Measurements from ENCODE around the gene SLC7A8. TPM values are rescaled to one million over a fixed set of nuclear protein-coding genes. Genes with fewer than 3 reads are reported as not detected.
"Not testable (repeated sequence)": the region's sequence is repeated elsewhere in the genome, so short reads cannot be mapped to it uniquely, and the experiment has no call there.

The SLC7A8 gene
- 1.4 and 3.3 TPM in 2 replicates for total RNA-seq

DNA sequence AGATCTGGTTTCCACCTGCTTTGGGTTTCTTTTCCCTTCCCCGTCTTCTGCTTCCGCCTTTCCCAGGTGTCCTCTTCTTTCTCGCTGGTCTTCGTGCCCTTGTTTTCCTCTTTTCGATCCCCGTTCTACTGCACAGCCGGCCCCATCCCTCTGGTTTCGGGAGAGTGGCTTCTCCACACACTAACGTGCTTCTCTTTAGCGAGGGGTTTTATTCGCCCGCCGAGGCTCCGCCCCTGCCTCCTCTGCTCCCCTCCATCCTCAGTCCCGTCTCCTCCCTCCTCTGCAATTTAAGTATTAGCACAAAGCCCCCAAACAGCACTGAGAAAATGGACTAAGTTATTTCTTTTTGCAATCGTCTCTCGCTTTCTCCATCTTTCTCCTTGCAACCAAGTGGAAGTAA lies at the start of gene SLC7A8:
TSS of gene SLC7A8 (minus strand) at position 182 of the 400 bp plus-strand sequence. CDS start 746 bp downstream, outside the sequence.
- TF ChIP-seq, protein P1, sequence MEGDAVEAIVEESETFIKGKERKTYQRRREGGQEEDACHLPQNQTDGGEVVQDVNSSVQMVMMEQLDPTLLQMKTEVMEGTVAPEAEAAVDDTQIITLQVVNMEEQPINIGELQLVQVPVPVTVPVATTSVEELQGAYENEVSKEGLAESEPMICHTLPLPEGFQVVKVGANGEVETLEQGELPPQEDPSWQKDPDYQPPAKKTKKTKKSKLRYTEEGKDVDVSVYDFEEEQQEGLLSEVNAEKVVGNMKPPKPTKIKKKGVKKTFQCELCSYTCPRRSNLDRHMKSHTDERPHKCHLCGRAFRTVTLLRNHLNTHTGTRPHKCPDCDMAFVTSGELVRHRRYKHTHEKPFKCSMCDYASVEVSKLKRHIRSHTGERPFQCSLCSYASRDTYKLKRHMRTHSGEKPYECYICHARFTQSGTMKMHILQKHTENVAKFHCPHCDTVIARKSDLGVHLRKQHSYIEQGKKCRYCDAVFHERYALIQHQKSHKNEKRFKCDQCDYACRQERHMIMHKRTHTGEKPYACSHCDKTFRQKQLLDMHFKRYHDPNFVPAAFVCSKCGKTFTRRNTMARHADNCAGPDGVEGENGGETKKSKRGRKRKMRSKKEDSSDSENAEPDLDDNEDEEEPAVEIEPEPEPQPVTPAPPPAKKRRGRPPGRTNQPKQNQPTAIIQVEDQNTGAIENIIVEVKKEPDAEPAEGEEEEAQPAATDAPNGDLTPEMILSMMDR (conservative IDR thresholded peaks at IDR 0.05; ENCODE audit: low read depth, low read length), result no peak
- no peak for DNase-seq (ENCODE audit: low read depth)
- H3K4me3 ChIP-seq (ENCODE audit: low read depth, low read length), result peak within 1 kb of the TSS; percentile 67

DNA sequence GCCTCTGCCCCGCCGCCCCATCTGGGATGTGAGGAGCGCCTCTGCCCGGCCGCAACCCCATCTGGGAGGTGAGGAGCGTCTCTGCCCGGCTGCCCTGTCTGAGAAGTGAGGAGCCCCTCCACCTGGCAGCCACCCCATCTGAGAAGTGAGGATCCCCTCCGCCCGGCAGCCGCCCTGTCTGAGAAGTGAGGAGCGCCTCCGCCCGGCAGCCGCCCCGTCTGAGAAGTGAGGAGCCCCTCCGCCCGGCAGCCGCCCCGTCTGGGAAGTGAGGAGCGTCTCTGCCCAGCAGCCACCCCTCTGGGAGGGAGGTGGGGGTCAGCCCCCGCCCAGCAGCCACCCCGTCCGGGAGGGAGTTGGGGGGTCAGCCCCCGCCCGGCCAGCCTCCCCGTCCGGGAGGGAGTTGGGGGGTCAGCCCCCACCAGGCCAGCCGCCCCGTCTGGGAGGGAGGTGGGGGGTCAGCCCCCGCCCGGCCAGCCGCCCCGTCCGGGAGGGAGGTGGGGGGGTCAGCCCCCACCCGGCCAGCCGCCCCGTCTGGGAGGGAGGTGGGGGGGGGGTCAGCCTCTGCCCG lies 48.9 kb upstream of the SLC7A8 start:
- H3K4me3 ChIP-seq (ENCODE audit: low read depth, low read length); DNase-seq (ENCODE audit: low read depth): not testable (repeated sequence)

- DNase-seq (ENCODE audit: low read depth), result no peak
- TF ChIP-seq, protein P1 (conservative IDR thresholded peaks at IDR 0.05; ENCODE audit: low read depth, low read length), result no peak
- no peak overlapping the region for H3K4me3 ChIP-seq (ENCODE audit: low read depth, low read length)
Measured at GRCh38 chr14:23228812-23229211, 45.4 kb upstream of the SLC7A8 start.

DNA sequence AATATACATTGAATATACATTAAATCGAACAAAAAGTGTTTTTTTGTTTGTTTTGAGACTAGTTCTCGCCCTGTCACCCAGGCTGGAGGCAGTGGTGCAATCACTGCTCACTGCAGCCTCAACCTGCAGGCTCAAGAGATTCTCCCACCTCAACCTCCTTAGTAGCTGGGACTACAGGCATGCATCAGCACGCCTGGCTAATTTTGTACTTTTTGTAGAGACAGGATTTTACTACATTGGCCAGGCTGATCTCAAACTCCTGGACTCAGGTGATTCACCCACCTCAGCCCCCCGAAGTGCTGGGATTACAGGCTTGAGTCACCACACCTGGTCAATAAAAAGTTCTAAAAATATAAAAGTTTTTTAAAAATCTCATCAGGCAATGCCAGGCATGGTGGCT lies 44.1 kb upstream of the SLC7A8 start:
- no peak for DNase-seq (ENCODE audit: low read depth)
- H3K4me3 ChIP-seq (ENCODE audit: low read depth, low read length), result no peak overlapping the region

DNA sequence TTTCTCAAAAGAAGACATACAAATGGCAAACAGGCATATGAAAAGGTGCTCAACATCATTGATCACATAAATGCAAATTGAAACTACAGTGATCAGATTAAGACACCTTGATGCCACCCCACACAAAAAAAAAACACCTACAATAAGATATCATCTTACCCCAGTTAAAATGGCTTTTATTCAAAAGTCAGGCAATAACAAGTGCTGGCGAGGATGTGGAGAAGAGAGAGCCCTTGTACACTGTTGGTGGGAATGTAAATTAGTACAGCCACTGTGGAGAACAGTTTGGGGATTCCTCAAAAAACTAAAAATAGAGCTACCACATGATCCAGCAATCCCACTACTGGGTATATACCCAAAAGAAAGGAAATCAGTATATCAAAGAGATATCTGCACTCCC lies 41.5 kb upstream of the SLC7A8 start:
- not testable (repeated sequence) for DNase-seq (ENCODE audit: low read depth); H3K4me3 ChIP-seq (ENCODE audit: low read depth, low read length)

More for the DNA sequence above, 44.1 kb upstream of the SLC7A8 start:
- TF ChIP-seq, protein P1 (conservative IDR thresholded peaks at IDR 0.05; ENCODE audit: low read depth, low read length), result no peak

- no peak overlapping the region for H3K4me3 ChIP-seq (ENCODE audit: low read depth, low read length)
- TF ChIP-seq, protein P1 (conservative IDR thresholded peaks at IDR 0.05; ENCODE audit: low read depth, low read length), result no peak
- no peak for DNase-seq (ENCODE audit: low read depth)
Measured at GRCh38 chr14:23219075-23219474, 35.6 kb upstream of the SLC7A8 start.

DNA sequence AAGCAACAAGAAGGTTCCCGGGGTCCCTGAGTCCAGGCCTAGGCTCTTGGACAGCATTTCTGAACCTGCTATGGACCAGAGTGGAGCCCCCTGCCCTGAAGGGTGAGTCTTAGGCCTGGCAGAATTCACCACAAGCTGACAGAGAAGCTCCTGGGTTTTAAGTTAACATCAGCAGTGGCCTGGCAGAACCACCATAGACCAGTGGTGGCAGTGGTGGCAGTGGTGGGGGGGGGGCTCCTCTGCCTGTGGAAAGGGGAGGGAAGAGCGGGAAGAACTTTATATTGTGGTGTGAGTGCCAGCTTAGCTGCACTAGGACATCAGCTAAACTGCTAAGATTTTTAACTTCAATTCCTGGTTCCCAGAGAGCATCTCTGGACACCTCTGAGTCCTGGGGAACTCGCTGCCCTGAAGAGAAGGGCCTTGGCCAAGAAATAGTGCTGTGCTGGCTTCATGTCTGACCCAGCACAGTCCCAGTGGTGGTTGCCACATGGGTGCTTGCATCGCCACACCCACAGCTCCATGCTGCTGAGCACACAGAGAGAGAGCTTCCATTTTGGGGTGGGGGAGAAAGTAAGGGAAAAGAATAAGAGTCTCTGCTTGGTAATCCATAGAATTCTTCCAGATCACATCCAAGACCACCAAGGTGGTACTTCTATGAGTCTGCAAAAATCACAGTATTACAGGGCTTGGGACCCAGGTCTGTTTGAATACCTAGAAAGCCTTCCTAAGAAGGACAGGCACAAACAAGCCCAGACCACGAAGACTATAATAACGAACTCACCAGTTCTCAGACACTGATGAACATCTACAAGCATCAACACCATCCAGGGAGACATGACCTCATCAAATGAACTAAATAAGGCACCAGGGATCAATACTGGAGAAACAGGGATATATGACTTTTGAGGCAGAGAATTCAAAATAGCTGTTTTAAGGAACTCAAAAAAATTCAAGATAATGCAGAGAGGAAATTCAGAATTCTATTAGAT lies 33.9 kb upstream of the SLC7A8 start:
- H3K4me3 ChIP-seq (ENCODE audit: low read depth, low read length), result no peak overlapping the region
- DNase-seq (ENCODE audit: low read depth), result no peak
- TF ChIP-seq, protein P1 (conservative IDR thresholded peaks at IDR 0.05; ENCODE audit: low read depth, low read length), result no peak

Measured in epithelial cell of proximal tubule (primary cell).